Small intestine (tissue), 7 donors: ENCODE measurements around the gene GSX1. TPM values are rescaled to one million over a fixed set of nuclear protein-coding genes. Genes with fewer than 3 reads are reported as not detected.
A peak's percentile ranks its signal among the peaks of the same experiment; 100 is the strongest.

Source experiments
- DNase-seq, 2 donors: peaks; one replicate each; pipeline versions ENCODE4 v3.0.0 to v3.0.0-alpha.2; 2013
- FAIRE-seq: peaks from 2 replicates; lab custom pipeline; 2012; peaks lifted over from hg19 to GRCh38; lab: Jason Lieb, UNC
- H3K27ac ChIP-seq, 3 donors: one replicate each; pipeline ENCODE4 v1.5.1; 2013; ENCODE audit warnings: low read length in 2 of 3, mild to moderate bottlenecking in 2 of 3, control low read depth in 1 of 3, inconsistent platforms in 1 of 3, low read depth in 1 of 3, moderate library complexity in 1 of 3
- H3K27me3 ChIP-seq, 3 donors: one replicate each; pipeline ENCODE4 v1.6.1; 2013; ENCODE audit warnings: low read length in 3 of 3, inconsistent platforms in 1 of 3; ENCODE audit not compliant: control insufficient read depth in 3 of 3, insufficient read depth in 3 of 3
- H3K36me3 ChIP-seq, 3 donors: one replicate each; pipeline ENCODE4 v1.6.1; 2013; ENCODE audit warnings: low read length in 3 of 3, inconsistent platforms in 1 of 3, low read depth in 1 of 3, mild to moderate bottlenecking in 1 of 3, moderate library complexity in 1 of 3; ENCODE audit not compliant: control insufficient read depth in 3 of 3, insufficient read depth in 2 of 3
- H3K4me1 ChIP-seq, 3 donors: one replicate each; pipeline ENCODE4 v1.6.1; 2013; ENCODE audit warnings: low read length in 2 of 3, inconsistent platforms in 1 of 3, low read depth in 1 of 3, mild to moderate bottlenecking in 1 of 3, moderate library complexity in 1 of 3; ENCODE audit not compliant: control insufficient read depth in 3 of 3, insufficient read depth in 2 of 3
- H3K4me3 ChIP-seq, 3 donors: one replicate each; pipeline ENCODE4 v1.5.1; 2013; ENCODE audit warnings: low read length in 3 of 3, control low read depth in 1 of 3, inconsistent platforms in 1 of 3, low read depth in 1 of 3, mild to moderate bottlenecking in 1 of 3, moderate library complexity in 1 of 3
- H3K9me3 ChIP-seq, 2 donors: one replicate each; pipeline ENCODE4 v1.6.1; 2013; ENCODE audit warnings: low read depth in 1 of 2, low read length in 1 of 2; ENCODE audit not compliant: control insufficient read depth in 2 of 2, insufficient read depth in 1 of 2
- whole genome bisulfite sequencing, 3 donors: extraction: QIAGEN DNeasy Blood & Tissue Kit; methylation state at CpG; one replicate each; pipeline ENCODE4 v1.1.7; 2013; 5-methylcytosine and 5-hydroxymethylcytosine counted together
- polyA plus RNA-seq, 4 donors: library from polyadenylated mRNA; stranded (reverse) in 3 of 4; unstranded in 1 of 4; fragments of 200-250 nt in 3 of 4; fragments of 120-200 nt in 1 of 4; gene quantifications; one replicate each; pipeline versions ENCODE4 v1.2.1 to v1.2.3, GENCODE V29; 2013
- donor health status: healthy with polysubstance abuse.
- donor health status: control.
- donor health status: control.
- donor health status: Bipolar disorder and iron deficiency.
- donor health status: healthy.

GSX1 gene
- polyA plus RNA-seq, 4 donors = not detected

- Histone ChIP-seq H3K36me3 (no peaks in the 10 kb centered on the region), H3K4me3 (no peak overlapping the region), H3K4me1 (no peaks in the 10 kb centered on the region), H3K27me3 (peaks cover 0 to 18% (median 3%) of the 10 kb centered on the region in 3 donors), H3K9me3 (no peaks in the 10 kb centered on the region), H3K27ac (no peak overlapping the region)
- WGBS, 3 donors = 81 to 94% (median 82%) methylated on average over 8 of the region's 8 CpGs
- no peak for FAIRE-seq
- no peak for DNase-seq
Observed at GRCh38 chr13:27774169-27774568, 18.1 kb upstream of the GSX1 start.

GRCh38 chr13:27774651-27775050, 17.6 kb upstream of the GSX1 start:
- 67 to 83% (median 71%) methylated on average over 2 of the region's 2 CpGs for WGBS, 3 donors
- no peaks in the 10 kb centered on the region for H3K4me1 ChIP-seq
- FAIRE-seq (no peak), DNase-seq (no peak)
- no peaks in the 10 kb centered on the region for H3K9me3 ChIP-seq
- H3K27me3 ChIP-seq = peaks cover 0 to 18% (median 3%) of the 10 kb centered on the region in 3 donors
- H3K4me3 ChIP-seq = no peak overlapping the region
- H3K27ac ChIP-seq = no peak overlapping the region
- H3K36me3 ChIP-seq = no peaks in the 10 kb centered on the region

GRCh38 chr13:27775943-27776342, 16.3 kb upstream of the GSX1 start:
- H3K9me3 ChIP-seq = no peaks in the 10 kb centered on the region
- H3K27me3 ChIP-seq = peaks cover 0 to 21% (median 2%) of the 10 kb centered on the region in 3 donors
- peak in 1 of 2 donors; percentile 43 for DNase-seq
- no peak overlapping the region for H3K27ac ChIP-seq
- 20 to 28% (median 27%) methylated on average over 13 of the region's 13 CpGs for WGBS, 3 donors
- H3K4me3 ChIP-seq = no peak overlapping the region
- H3K4me1 ChIP-seq = no peaks in the 10 kb centered on the region
- no peaks in the 10 kb centered on the region for H3K36me3 ChIP-seq
- FAIRE-seq = no peak

- 52 to 69% (median 64%) methylated on average over 5 of the region's 5 CpGs for WGBS, 3 donors
- H3K27me3 ChIP-seq = peaks cover 0 to 11% (median 7%) of the 10 kb centered on the region in 3 donors
- H3K4me3 ChIP-seq = no peak overlapping the region
- no peak for FAIRE-seq
- no peak overlapping the region for H3K27ac ChIP-seq
- no peaks in the 10 kb centered on the region for H3K9me3 ChIP-seq
- H3K36me3 ChIP-seq = no peaks in the 10 kb centered on the region
- DNase-seq = peak in 1 of 2 donors; percentile 61
- no peaks in the 10 kb centered on the region for H3K4me1 ChIP-seq
Observed at GRCh38 chr13:27782151-27782550, 10.1 kb upstream of the GSX1 start.

- Histone ChIP-seq H3K27me3 (peaks cover 0 to 13% (median 9%) of the 10 kb centered on the region in 3 donors), H3K9me3 (no peaks in the 10 kb centered on the region), H3K4me3 (no peak overlapping the region), H3K4me1 (no peaks in the 10 kb centered on the region), H3K27ac (no peak overlapping the region), H3K36me3 (no peaks in the 10 kb centered on the region)
- no peak for FAIRE-seq
- WGBS, 3 donors = 40 to 58% (median 52%) methylated on average over 4 of the region's 4 CpGs
- peak in 1 of 2 donors; percentile 21 for DNase-seq
Observed at GRCh38 chr13:27783111-27783510, 9.2 kb upstream of the GSX1 start.

GRCh38 chr13:27788271-27788670, 4.0 kb upstream of the GSX1 start:
- no peak for FAIRE-seq
- Histone ChIP-seq H3K27me3 (peaks cover 8 to 48% (median 40%) of the 10 kb centered on the region in 3 donors), H3K36me3 (no peaks in the 10 kb centered on the region), H3K4me1 (peaks cover 3 to 20% (median 10%) of the 10 kb centered on the region in 3 donors), H3K9me3 (peaks cover 0 to 3% of the 10 kb centered on the region in 2 donors), H3K27ac (no peak overlapping the region), H3K4me3 (no peak overlapping the region)
- 31 to 57% (median 52%) methylated on average over 1 of the region's 1 CpG for WGBS, 3 donors
- no peak for DNase-seq

GRCh38 chr13:27789153-27789494, 3.2 kb upstream of the GSX1 start:
- Histone ChIP-seq H3K36me3 (no peaks in the 10 kb centered on the region), H3K27ac (no peak overlapping the region), H3K4me1 (peaks cover 3 to 20% (median 10%) of the 10 kb centered on the region in 3 donors), H3K9me3 (peaks cover 0 to 3% of the 10 kb centered on the region in 2 donors), H3K4me3 (no peak overlapping the region), H3K27me3 (peaks cover 12 to 57% (median 47%) of the 10 kb centered on the region in 3 donors)
- DNase-seq (no peak), FAIRE-seq (no peak)
- 12 to 26% (median 19%) methylated on average over 6 of the region's 6 CpGs for WGBS, 3 donors

- peak in 1 of 2 donors; percentile 72 for DNase-seq
- H3K27me3 ChIP-seq = peaks cover 12 to 62% (median 50%) of the 10 kb centered on the region in 3 donors
- no peaks in the 10 kb centered on the region for H3K36me3 ChIP-seq
- H3K9me3 ChIP-seq = peaks cover 0 to 3% of the 10 kb centered on the region in 2 donors
- peak overlapping the region in 2 of 3 donors; percentile 19 to 29 for H3K4me3 ChIP-seq
- no peak overlapping the region for H3K27ac ChIP-seq
- peaks cover 3 to 20% (median 10%) of the 10 kb centered on the region in 3 donors for H3K4me1 ChIP-seq
- 1 to 2% (median 2%) methylated on average over 51 to 55 of the region's 55 CpGs for WGBS, 3 donors
- FAIRE-seq = no peak
Observed at GRCh38 chr13:27789495-27790303, 2.6 kb upstream of the GSX1 start.
